Vagina (tissue), 2 donors: ENCODE measurements around the gene DPP8. TPM values are rescaled to one million over a fixed set of nuclear protein-coding genes. Genes with fewer than 3 reads are reported as not detected.
"Not testable (repeated sequence)": the region's sequence is repeated elsewhere in the genome, so short reads cannot be mapped to it uniquely, and the experiment has no call there.

ENCODE experiments used
- DNase-seq, 2 donors: peaks; one replicate each; pipeline ENCODE4 v3.0.0-alpha.2; 2017; ENCODE audit errors: extremely low spot score in 2 of 2
- H3K27ac ChIP-seq: fragments of 200-600 bp; sonication (generic); one replicate; pipeline ENCODE4 v1.5.1; 2019
- H3K27me3 ChIP-seq: fragments of 200-600 bp; sonication (generic); one replicate; pipeline ENCODE4 v1.5.1; 2019
- H3K36me3 ChIP-seq, 2 donors: fragments of 200-600 bp; sonication (generic); one replicate each; pipeline ENCODE4 v1.5.1; 2017 to 2019
- H3K4me1 ChIP-seq: fragments of 200-600 bp; sonication (generic); one replicate; pipeline ENCODE4 v1.5.1; 2019
- H3K4me3 ChIP-seq, 2 donors: fragments of 200-600 bp; sonication (generic); 1 replicate in 1 of 2; 2 replicates in 1 of 2; pipeline ENCODE4 v1.5.1; 2016 to 2019
- H3K9me3 ChIP-seq: fragments of 200-600 bp; sonication (generic); one replicate; pipeline ENCODE4 v1.5.1; 2019
- POLR2A ChIP-seq, 2 donors: fragments of 450-650 bp; IDR thresholded peaks; one replicate each; pipeline ENCODE4 v1.6.1; 2017; ENCODE audit warnings: antibody characterized with exemption in 2 of 2, mild to moderate bottlenecking in 2 of 2, moderate library complexity in 2 of 2
- POLR2AphosphoS5 ChIP-seq, 2 donors: sonication (generic); formaldehyde crosslinking; IDR thresholded peaks; one replicate each; pipeline ENCODE4 v1.9.0; 2017; ENCODE audit warnings: antibody characterized with exemption in 2 of 2, mild to moderate bottlenecking in 2 of 2, low read depth in 1 of 2; ENCODE audit not compliant: insufficient read depth in 1 of 2
- intact Hi-C: fragments of 100-400 bp; cut with DNase I; formaldehyde crosslinking; loops from one replicate; pipeline ENCODE4 v1.15.1; 2023
- total RNA-seq: library from RNA; depleted of rRNA; stranded (reverse); fragments of >200 nt; gene quantifications from one replicate; pipeline ENCODE4 v1.2.3, GENCODE V29; 2016
- TF ChIP-seq, protein P1 (sequence below), 3 experiments: fragments of 450-650 bp in 2 of 3; fragments of 200-600 bp in 1 of 3; sonication (generic) in 1 of 3; IDR thresholded peaks; one replicate each; pipeline ENCODE4 v1.5.1; 2017 to 2019; ENCODE audit warnings: antibody characterized with exemption in 3 of 3, mild to moderate bottlenecking in 2 of 3, moderate library complexity in 2 of 3

The DPP8 gene
- total RNA-seq, 1 donor from 2014 or later: 28.2 TPM

DNA sequence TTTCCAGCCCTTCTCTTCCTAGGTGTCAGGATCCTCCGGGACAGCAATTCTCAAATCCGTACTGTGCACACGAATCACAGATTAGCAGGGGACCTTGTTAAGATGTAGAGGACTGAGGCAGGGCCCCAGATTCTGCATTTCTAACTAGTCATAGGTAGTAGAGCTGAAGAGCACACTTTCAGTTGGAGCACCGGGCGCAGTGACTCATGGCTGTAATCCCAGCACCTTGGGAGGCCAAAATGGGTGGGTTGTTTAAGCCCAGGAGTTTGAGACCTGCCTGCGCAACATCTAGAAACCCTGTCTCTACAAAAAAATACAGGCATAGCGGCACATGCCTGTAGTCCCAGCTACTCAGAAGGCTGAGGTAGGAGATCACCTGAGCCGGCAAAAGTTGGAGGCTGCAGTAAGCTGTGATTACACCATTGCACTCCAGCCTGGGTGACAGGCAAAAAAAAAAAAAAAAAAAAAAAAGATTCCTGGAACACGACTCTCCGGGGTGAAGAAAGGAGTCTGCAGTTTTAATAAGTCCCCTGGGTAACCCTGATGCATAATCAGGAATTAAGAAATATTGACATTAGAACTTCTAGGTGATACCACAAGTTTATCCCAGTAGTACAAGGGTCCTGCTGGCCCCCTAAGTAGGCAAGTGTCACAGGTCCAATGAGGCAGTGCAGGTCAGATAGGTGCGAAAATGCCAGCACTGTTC is 118.3 kb downstream of the DPP8 start:
- Histone ChIP-seq H3K36me3 (no peaks in the 10 kb centered on the region), H3K27me3 (no peaks in the 10 kb centered on the region)
- intact Hi-C loops: no loop called here

DNA sequence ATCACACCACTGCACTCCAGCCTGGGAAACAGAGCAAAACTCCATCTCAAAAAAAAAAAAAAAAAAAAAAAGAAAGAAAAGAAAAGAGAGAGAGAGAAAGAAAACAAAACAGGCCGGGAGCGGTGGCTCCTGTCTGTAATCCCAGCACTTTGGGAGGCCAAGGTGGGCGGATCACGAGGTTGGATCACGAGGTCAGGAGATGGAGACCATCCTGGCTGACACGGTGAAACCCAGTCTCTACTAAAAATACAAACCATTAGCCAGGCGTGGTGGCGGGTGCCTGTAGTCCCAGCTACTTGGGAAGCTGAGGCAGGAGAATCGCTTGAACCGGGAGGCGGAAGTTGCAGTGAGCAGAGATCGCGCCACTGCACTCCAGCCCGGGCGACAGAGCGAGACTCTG is 119.0 kb downstream of the DPP8 start:
- H3K4me1 ChIP-seq, DNase-seq, intact Hi-C loops, H3K9me3 ChIP-seq, H3K36me3 ChIP-seq, H3K27me3 ChIP-seq, H3K27ac ChIP-seq, H3K4me3 ChIP-seq: not testable (repeated sequence)

More for the DNA sequence above, 118.3 kb downstream of the DPP8 start:
- no peak for DNase-seq
- H3K4me1 ChIP-seq: peaks cover 5% of the 10 kb centered on the region
- no peak for TF ChIP-seq POLR2A (IDR thresholded peaks at IDR 0.05)
- TF ChIP-seq, protein P1, sequence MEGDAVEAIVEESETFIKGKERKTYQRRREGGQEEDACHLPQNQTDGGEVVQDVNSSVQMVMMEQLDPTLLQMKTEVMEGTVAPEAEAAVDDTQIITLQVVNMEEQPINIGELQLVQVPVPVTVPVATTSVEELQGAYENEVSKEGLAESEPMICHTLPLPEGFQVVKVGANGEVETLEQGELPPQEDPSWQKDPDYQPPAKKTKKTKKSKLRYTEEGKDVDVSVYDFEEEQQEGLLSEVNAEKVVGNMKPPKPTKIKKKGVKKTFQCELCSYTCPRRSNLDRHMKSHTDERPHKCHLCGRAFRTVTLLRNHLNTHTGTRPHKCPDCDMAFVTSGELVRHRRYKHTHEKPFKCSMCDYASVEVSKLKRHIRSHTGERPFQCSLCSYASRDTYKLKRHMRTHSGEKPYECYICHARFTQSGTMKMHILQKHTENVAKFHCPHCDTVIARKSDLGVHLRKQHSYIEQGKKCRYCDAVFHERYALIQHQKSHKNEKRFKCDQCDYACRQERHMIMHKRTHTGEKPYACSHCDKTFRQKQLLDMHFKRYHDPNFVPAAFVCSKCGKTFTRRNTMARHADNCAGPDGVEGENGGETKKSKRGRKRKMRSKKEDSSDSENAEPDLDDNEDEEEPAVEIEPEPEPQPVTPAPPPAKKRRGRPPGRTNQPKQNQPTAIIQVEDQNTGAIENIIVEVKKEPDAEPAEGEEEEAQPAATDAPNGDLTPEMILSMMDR (IDR thresholded peaks at IDR 0.05): no peak
- no peak for TF ChIP-seq POLR2AphosphoS5 (IDR thresholded peaks at IDR 0.05; ENCODE audit: insufficient read depth in 1 of 2, low read depth in 1 of 2)
- no peak overlapping the region for H3K4me3 ChIP-seq
- H3K9me3 ChIP-seq: no peaks in the 10 kb centered on the region
- H3K27ac ChIP-seq: no peak overlapping the region

- no peaks in the 10 kb centered on the region for H3K27me3 ChIP-seq
- no peak overlapping the region for H3K4me3 ChIP-seq
- TF ChIP-seq, protein P1 (IDR thresholded peaks at IDR 0.05): no peak
- TF ChIP-seq POLR2A (IDR thresholded peaks at IDR 0.05): no peak
- no peak for TF ChIP-seq POLR2AphosphoS5 (IDR thresholded peaks at IDR 0.05; ENCODE audit: insufficient read depth in 1 of 2, low read depth in 1 of 2)
- no peaks in the 10 kb centered on the region for H3K36me3 ChIP-seq
- peaks cover 5% of the 10 kb centered on the region for H3K4me1 ChIP-seq
- DNase-seq: no peak
- H3K9me3 ChIP-seq: no peaks in the 10 kb centered on the region
- H3K27ac ChIP-seq: no peak overlapping the region
- intact Hi-C loops: no loop called here
Measured at GRCh38 chr15:65396965-65397317, 120.5 kb downstream of the DPP8 start.

GRCh38 chr15:65396283-65396964 is 121.1 kb downstream of the DPP8 start:
- TF ChIP-seq POLR2AphosphoS5 (IDR thresholded peaks at IDR 0.05; ENCODE audit: insufficient read depth in 1 of 2, low read depth in 1 of 2) (no peak), POLR2A (IDR thresholded peaks at IDR 0.05) (no peak)
- TF ChIP-seq, protein P1 (IDR thresholded peaks at IDR 0.05): no peak
- Histone ChIP-seq H3K36me3 (no peaks in the 10 kb centered on the region), H3K27ac (no peak overlapping the region), H3K9me3 (no peaks in the 10 kb centered on the region), H3K27me3 (no peaks in the 10 kb centered on the region), H3K4me3 (no peak overlapping the region), H3K4me1 (peaks cover 5% of the 10 kb centered on the region)
- intact Hi-C loops: no loop called here
- no peak for DNase-seq

GRCh38 chr15:65395567-65396202 is 121.8 kb downstream of the DPP8 start:
- Histone ChIP-seq H3K4me3 (peak overlapping the region in 1 of 2 donors; percentile 24), H3K9me3 (no peaks in the 10 kb centered on the region), H3K4me1 (peaks cover 5% of the 10 kb centered on the region), H3K27me3 (no peaks in the 10 kb centered on the region), H3K36me3 (no peaks in the 10 kb centered on the region), H3K27ac (no peak overlapping the region)
- no peak for DNase-seq
- intact Hi-C loops: no loop called here
- TF ChIP-seq POLR2AphosphoS5 (IDR thresholded peaks at IDR 0.05; ENCODE audit: insufficient read depth in 1 of 2, low read depth in 1 of 2): no peak
- no peak for TF ChIP-seq POLR2A (IDR thresholded peaks at IDR 0.05)
- TF ChIP-seq, protein P1 (IDR thresholded peaks at IDR 0.05): no peak
